Measurements from ENCODE around the gene IFRD2. TPM values are rescaled to one million over a fixed set of nuclear protein-coding genes. Genes with fewer than 3 reads are reported as not detected.

The IFRD2 gene
- total and polyA plus RNA-seq, 2 experiments from 2014 or later: 80.8 to 91.5 TPM

DNA sequence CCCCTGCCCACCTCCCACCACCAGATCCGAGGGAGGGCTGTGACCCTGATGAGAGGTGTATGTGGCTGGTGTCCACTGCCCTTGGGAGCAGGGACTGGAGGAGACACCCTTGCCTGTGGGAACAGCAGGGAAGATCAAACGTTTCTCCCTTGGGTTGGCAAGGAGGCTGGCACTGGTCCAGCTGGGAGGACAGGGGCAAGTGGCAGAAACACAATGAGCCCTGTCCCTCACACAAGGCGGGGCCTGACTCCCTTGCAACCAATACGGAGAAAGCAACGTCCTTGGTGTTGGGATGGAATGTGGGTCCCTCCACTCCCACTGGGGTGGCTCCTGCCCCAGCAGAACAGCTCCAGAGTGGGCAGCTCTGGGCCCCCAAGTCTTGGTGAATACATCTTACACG, 25.1 kb upstream of the IFRD2 start (continued):
- no peak for TF ChIP-seq ZNF114 (CRISPR knock-in tag; IDR thresholded peaks at IDR 0.05)
- no peak for TF ChIP-seq ETS1 (IDR thresholded peaks at IDR 0.05)

DNA sequence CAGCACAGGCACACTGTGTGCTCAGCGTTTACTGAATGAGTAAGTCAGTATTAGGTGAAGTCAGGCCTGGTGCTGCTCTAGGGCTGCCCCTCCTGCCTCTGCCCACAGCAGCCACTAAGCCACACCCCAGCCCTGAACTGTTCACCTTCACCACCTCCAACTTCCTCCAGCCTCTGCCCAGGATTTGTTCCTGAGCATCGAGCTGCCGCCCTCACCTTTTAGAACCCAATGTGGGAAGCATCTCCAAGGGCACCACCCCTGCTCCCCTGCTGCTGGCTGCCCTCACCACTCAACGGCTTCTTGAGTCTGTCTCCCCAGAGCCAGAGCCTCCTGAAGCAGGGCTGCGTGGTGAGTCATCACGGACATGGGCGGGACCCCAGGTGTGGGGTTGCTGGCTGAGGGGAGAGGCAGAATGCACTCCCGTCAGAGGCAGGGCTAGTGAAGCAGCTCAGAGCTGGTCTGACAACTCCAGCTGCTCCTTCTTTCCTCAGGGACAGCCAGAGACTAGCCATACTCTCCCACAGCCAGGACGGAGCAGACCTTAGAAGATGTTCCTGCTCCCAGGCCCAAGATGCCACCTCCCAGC, 24.5 kb upstream of the IFRD2 start:
- Mint-ChIP-seq H3K27me3 (ENCODE audit: insufficient read depth, low read depth, poor library complexity) (peaks cover 5% of the 10 kb centered on the region), H3K9me3 (peaks cover 16% of the 10 kb centered on the region), H3K4me1 (peaks cover 20% of the 10 kb centered on the region), H3K36me3 (ENCODE audit: low read depth) (peaks cover 65% of the 10 kb centered on the region), H3K27ac (no peak overlapping the region; the same call in 1 of the 2 replicates), H3K4me3 (no peak overlapping the region)
- H3K4me3 ChIP-seq: no peak overlapping the region
- H3K4me1 ChIP-seq (ENCODE audit: insufficient read depth): peaks cover 6% of the 10 kb centered on the region; the same call in 1 of the 2 replicates
- H3K27ac ChIP-seq (ENCODE audit: low read depth): no peak overlapping the region
- H3K9me2 ChIP-seq (ENCODE audit: insufficient read depth): no peaks in the 10 kb centered on the region
- TF ChIP-seq NANOG (IDR thresholded peaks at IDR 0.05; ENCODE audit: borderline replicate concordance): no peak
- no peak for TF ChIP-seq JUNB (IDR thresholded peaks at IDR 0.05; ENCODE audit: unreplicated experiment)
- no peak for TF ChIP-seq POLR2AphosphoS5 (IDR thresholded peaks at IDR 0.05; ENCODE audit: low read depth)
- TF ChIP-seq EZH2phosphoT487 (IDR thresholded peaks at IDR 0.05; ENCODE audit: unreplicated experiment): no peak
- TF ChIP-seq ETS1 (IDR thresholded peaks at IDR 0.05): no peak
- no peak for TF ChIP-seq ZNF462 (CRISPR knock-in tag; IDR thresholded peaks at IDR 0.05)
- no peak overlapping the region for H3K4me2 ChIP-seq
- ATAC-seq (no peak), DNase-seq (ENCODE audit: low spot score) (no peak)
- H3K27me3 ChIP-seq (ENCODE audit: insufficient read depth): no peaks in the 10 kb centered on the region
- peaks cover 26% of the 10 kb centered on the region for H3K79me2 ChIP-seq (replicated peaks; ENCODE audit: insufficient read depth)
- peaks cover 10% of the 10 kb centered on the region; the same call in 1 of the 2 replicates for H3F3A ChIP-seq (replicated peaks; ENCODE audit: low read depth)
- H3K36me3 ChIP-seq (ENCODE audit: insufficient read depth): peaks cover 8% of the 10 kb centered on the region
- H2AFZ ChIP-seq: no peak overlapping the region
- peaks cover 5% of the 10 kb centered on the region; the same call in 1 of the 2 replicates for H4K20me1 ChIP-seq (replicated peaks; ENCODE audit: insufficient read depth)

All from GM23338 (cell line).